ENCODE measurements around the gene ULK4. TPM values are rescaled to one million over a fixed set of nuclear protein-coding genes. Genes with fewer than 3 reads are reported as not detected.

ULK4 gene
- polyA plus RNA-seq, 4 donors = 1.1 to 2.8 (median 1.8) TPM

- Histone ChIP-seq H3K27me3 (ENCODE audit: control insufficient read depth in 3 of 3, insufficient read depth in 3 of 3, low read length in 3 of 3) (no peaks in the 10 kb centered on the region), H3K27ac (ENCODE audit: low read depth in 1 of 3, low read length in 2 of 3) (no peak overlapping the region), H3K9me3 (ENCODE audit: control insufficient read depth in 2 of 2, insufficient read depth in 1 of 2, low read depth in 1 of 2, low read length in 1 of 2) (no peaks in the 10 kb centered on the region), H3K36me3 (ENCODE audit: control insufficient read depth in 3 of 3, insufficient read depth in 2 of 3, low read depth in 1 of 3, low read length in 3 of 3) (no peaks in the 10 kb centered on the region), H3K4me1 (ENCODE audit: control insufficient read depth in 3 of 3, insufficient read depth in 2 of 3, low read depth in 1 of 3, low read length in 2 of 3) (no peaks in the 10 kb centered on the region), H3K4me3 (ENCODE audit: low read depth in 1 of 3, low read length in 3 of 3) (no peak overlapping the region)
- no peak for DNase-seq
- no peak for FAIRE-seq
- 66 to 78% (median 71%) methylated on average over 4 of the region's 4 CpGs for WGBS, 3 donors
These were observed 597.9 kb downstream of the ULK4 start for GRCh38 chr3:41363830-41364523.

DNA sequence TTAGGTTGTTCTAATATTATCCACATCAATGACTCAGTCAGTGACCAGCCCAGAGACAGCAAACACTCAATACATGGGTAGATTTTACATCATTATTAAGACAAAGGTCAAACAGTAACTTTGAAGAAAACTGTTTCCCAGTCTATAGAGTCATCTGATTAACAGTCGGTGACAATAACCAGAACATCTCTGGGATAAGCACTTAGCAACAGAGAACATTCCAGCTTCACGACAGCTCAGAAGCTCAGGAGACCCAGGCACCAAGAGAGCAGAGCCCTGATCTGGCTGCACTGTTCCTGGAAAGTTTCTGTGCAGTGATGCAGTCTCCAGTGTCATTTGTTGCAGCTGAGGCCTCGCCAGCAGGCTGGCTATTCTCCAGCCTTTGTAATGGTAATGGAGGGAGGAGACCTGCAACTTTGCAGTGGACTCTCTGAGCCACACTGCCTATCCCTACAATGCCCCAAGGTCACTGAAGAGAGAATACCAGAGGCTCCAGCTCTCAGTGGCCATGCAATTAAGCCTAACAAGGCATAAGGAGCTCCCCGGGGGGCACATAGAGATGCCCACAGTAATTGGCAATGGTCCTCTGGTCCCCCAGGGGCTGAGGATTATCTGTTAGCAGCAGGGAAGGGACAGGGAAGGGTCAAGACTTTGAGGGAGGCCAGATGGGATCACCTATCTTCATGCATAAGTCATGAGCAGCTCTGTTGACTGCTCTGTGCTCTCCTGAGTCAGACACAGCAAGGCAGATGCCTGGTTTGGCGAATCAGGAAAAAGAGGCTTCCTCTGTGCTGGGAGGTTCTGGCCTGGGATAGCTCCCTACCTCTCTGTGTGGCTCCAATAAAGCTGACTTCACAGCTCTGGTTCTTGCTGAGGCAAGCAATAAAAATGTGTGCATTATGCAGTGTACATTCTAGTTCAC, 599.0 kb downstream of the ULK4 start:
- Histone ChIP-seq H3K36me3 (ENCODE audit: control insufficient read depth in 3 of 3, insufficient read depth in 2 of 3, low read depth in 1 of 3, low read length in 3 of 3) (no peaks in the 10 kb centered on the region), H3K4me1 (ENCODE audit: control insufficient read depth in 3 of 3, insufficient read depth in 2 of 3, low read depth in 1 of 3, low read length in 2 of 3) (no peaks in the 10 kb centered on the region), H3K27me3 (ENCODE audit: control insufficient read depth in 3 of 3, insufficient read depth in 3 of 3, low read length in 3 of 3) (no peaks in the 10 kb centered on the region), H3K9me3 (ENCODE audit: control insufficient read depth in 2 of 2, insufficient read depth in 1 of 2, low read depth in 1 of 2, low read length in 1 of 2) (no peaks in the 10 kb centered on the region), H3K27ac (ENCODE audit: low read depth in 1 of 3, low read length in 2 of 3) (no peak overlapping the region), H3K4me3 (ENCODE audit: low read depth in 1 of 3, low read length in 3 of 3) (no peak overlapping the region)
- WGBS, 3 donors = 70 to 84% (median 80%) methylated on average over 5 of the region's 5 CpGs
- DNase-seq = no peak
- FAIRE-seq = no peak

- WGBS, 3 donors = 77 to 94% (median 89%) methylated on average over 9 of the region's 9 CpGs
- H3K4me1 ChIP-seq (ENCODE audit: control insufficient read depth in 3 of 3, insufficient read depth in 2 of 3, low read depth in 1 of 3, low read length in 2 of 3) = no peaks in the 10 kb centered on the region
- H3K27me3 ChIP-seq (ENCODE audit: control insufficient read depth in 3 of 3, insufficient read depth in 3 of 3, low read length in 3 of 3) = no peaks in the 10 kb centered on the region
- H3K4me3 ChIP-seq (ENCODE audit: low read depth in 1 of 3, low read length in 3 of 3) = no peak overlapping the region
- FAIRE-seq (no peak), DNase-seq (no peak)
- no peaks in the 10 kb centered on the region for H3K36me3 ChIP-seq (ENCODE audit: control insufficient read depth in 3 of 3, insufficient read depth in 2 of 3, low read depth in 1 of 3, low read length in 3 of 3)
- H3K9me3 ChIP-seq (ENCODE audit: control insufficient read depth in 2 of 2, insufficient read depth in 1 of 2, low read depth in 1 of 2, low read length in 1 of 2) = no peaks in the 10 kb centered on the region
- no peak overlapping the region for H3K27ac ChIP-seq (ENCODE audit: low read depth in 1 of 3, low read length in 2 of 3)
These were observed 604.6 kb downstream of the ULK4 start for GRCh38 chr3:41357271-41357670.

DNA sequence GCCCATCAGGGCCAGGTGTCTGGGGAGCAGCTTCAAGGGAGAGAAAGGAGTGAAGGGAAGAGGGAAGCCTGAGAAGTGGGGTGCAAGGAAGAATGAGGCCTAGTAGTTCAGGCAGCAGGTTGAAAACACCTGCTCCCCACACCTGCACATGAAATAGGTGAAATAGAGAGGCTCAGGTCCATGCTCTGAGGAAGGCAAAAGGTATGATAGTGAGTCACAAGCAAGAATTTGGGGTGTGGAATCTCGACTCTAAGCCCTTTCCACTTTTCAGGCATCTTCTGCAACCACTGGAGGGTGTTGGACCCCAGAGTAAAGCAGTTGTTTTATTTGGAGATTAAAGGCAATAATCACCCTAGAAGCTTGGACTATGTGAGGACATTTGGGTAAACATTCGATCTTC, 605.1 kb downstream of the ULK4 start:
- 40 to 66% (median 41%) methylated on average over 2 of the region's 2 CpGs for WGBS, 3 donors
- Histone ChIP-seq H3K9me3 (ENCODE audit: control insufficient read depth in 2 of 2, insufficient read depth in 1 of 2, low read depth in 1 of 2, low read length in 1 of 2) (no peaks in the 10 kb centered on the region), H3K27me3 (ENCODE audit: control insufficient read depth in 3 of 3, insufficient read depth in 3 of 3, low read length in 3 of 3) (no peaks in the 10 kb centered on the region), H3K27ac (ENCODE audit: low read depth in 1 of 3, low read length in 2 of 3) (no peak overlapping the region), H3K4me3 (ENCODE audit: low read depth in 1 of 3, low read length in 3 of 3) (no peak overlapping the region), H3K4me1 (ENCODE audit: control insufficient read depth in 3 of 3, insufficient read depth in 2 of 3, low read depth in 1 of 3, low read length in 2 of 3) (no peaks in the 10 kb centered on the region), H3K36me3 (ENCODE audit: control insufficient read depth in 3 of 3, insufficient read depth in 2 of 3, low read depth in 1 of 3, low read length in 3 of 3) (no peaks in the 10 kb centered on the region)
- no peak for FAIRE-seq
- DNase-seq = no peak

DNA sequence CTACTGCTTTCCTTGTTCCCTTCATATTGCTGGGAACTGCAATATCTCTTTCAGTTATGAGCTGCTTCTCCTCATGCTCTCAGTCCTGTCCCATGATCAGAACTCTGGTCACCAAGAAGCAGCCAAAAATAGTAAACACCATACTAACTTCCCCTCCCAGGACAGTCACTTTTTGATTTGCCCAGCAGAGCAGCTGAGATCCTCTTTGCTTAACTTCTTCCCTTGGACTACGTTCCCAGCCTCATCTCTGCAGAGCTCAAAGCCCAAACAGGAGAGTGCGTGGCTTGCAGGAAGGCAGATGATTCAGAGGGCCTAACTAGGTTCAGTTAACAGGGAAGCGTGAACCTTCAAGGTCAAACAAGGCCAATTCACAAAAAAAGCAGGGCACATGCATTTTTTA, 609.4 kb downstream of the ULK4 start:
- H3K4me1 ChIP-seq (ENCODE audit: control insufficient read depth in 3 of 3, insufficient read depth in 2 of 3, low read depth in 1 of 3, low read length in 2 of 3) = no peaks in the 10 kb centered on the region
- FAIRE-seq (no peak), DNase-seq (no peak)
- no peak overlapping the region for H3K4me3 ChIP-seq (ENCODE audit: low read depth in 1 of 3, low read length in 3 of 3)
- H3K27me3 ChIP-seq (ENCODE audit: control insufficient read depth in 3 of 3, insufficient read depth in 3 of 3, low read length in 3 of 3) = no peaks in the 10 kb centered on the region
- WGBS, 3 donors = 84 to 89% (median 89%) methylated on average over 3 of the region's 3 CpGs
- no peak overlapping the region for H3K27ac ChIP-seq (ENCODE audit: low read depth in 1 of 3, low read length in 2 of 3)
- H3K9me3 ChIP-seq (ENCODE audit: control insufficient read depth in 2 of 2, insufficient read depth in 1 of 2, low read depth in 1 of 2, low read length in 1 of 2) = no peaks in the 10 kb centered on the region
- no peaks in the 10 kb centered on the region for H3K36me3 ChIP-seq (ENCODE audit: control insufficient read depth in 3 of 3, insufficient read depth in 2 of 3, low read depth in 1 of 3, low read length in 3 of 3)

DNA sequence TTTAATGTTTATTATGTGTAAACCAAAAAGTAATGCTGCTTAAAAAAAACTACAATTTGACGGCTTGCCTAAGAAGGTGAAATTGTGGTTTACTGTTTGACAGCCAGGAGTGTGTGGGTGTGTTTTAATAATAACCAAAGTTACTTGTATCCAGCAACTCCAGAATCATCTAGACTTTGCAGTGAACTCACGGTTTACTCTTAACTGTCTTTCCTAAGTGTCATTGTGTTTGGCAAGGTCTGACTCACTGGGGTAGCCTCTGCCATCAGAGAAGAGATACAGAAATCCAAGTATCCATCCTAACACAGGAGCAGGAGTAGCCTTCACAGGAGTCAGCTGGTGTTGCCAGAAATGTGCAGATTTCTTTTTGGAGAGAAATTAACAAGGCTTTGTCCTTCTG, 611.5 kb downstream of the ULK4 start:
- Histone ChIP-seq H3K36me3 (ENCODE audit: control insufficient read depth in 3 of 3, insufficient read depth in 2 of 3, low read depth in 1 of 3, low read length in 3 of 3) (no peaks in the 10 kb centered on the region), H3K4me1 (ENCODE audit: control insufficient read depth in 3 of 3, insufficient read depth in 2 of 3, low read depth in 1 of 3, low read length in 2 of 3) (no peaks in the 10 kb centered on the region), H3K27ac (ENCODE audit: low read depth in 1 of 3, low read length in 2 of 3) (no peak overlapping the region), H3K9me3 (ENCODE audit: control insufficient read depth in 2 of 2, insufficient read depth in 1 of 2, low read depth in 1 of 2, low read length in 1 of 2) (no peaks in the 10 kb centered on the region), H3K4me3 (ENCODE audit: low read depth in 1 of 3, low read length in 3 of 3) (no peak overlapping the region), H3K27me3 (ENCODE audit: control insufficient read depth in 3 of 3, insufficient read depth in 3 of 3, low read length in 3 of 3) (no peaks in the 10 kb centered on the region)
- FAIRE-seq = no peak
- DNase-seq = no peak
- WGBS, 3 donors = 69 to 78% (median 75%) methylated on average over 2 of the region's 2 CpGs

DNA sequence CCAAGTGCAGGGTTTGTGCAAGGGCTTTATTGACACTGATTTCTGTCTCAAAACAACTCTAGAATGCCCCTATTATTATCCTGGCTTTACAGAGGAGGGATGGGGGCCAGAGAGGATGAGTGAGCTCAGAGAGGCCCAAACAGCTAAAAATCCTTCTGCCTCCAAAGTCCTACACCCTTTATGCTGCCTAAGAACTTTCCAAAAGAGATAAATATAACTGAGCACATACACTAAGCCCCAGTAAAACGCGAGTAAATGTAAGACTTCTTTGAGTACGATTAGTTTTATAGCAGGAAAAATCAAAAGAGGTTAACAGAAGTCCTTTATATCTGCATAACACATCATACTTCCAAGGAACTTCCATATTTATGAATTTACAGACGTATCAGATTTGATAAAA, 613.5 kb downstream of the ULK4 start:
- no peaks in the 10 kb centered on the region for H3K27me3 ChIP-seq (ENCODE audit: control insufficient read depth in 3 of 3, insufficient read depth in 3 of 3, low read length in 3 of 3)
- no peaks in the 10 kb centered on the region for H3K36me3 ChIP-seq (ENCODE audit: control insufficient read depth in 3 of 3, insufficient read depth in 2 of 3, low read depth in 1 of 3, low read length in 3 of 3)
- H3K27ac ChIP-seq (ENCODE audit: low read depth in 1 of 3, low read length in 2 of 3) = no peak overlapping the region
- no peak overlapping the region for H3K4me3 ChIP-seq (ENCODE audit: low read depth in 1 of 3, low read length in 3 of 3)
- WGBS, 3 donors = 75 to 93% (median 92%) methylated on average over 4 of the region's 4 CpGs
- FAIRE-seq (no peak), DNase-seq (no peak)
- no peaks in the 10 kb centered on the region for H3K9me3 ChIP-seq (ENCODE audit: control insufficient read depth in 2 of 2, insufficient read depth in 1 of 2, low read depth in 1 of 2, low read length in 1 of 2)
- H3K4me1 ChIP-seq (ENCODE audit: control insufficient read depth in 3 of 3, insufficient read depth in 2 of 3, low read depth in 1 of 3, low read length in 2 of 3) = no peaks in the 10 kb centered on the region

- H3K27ac ChIP-seq (ENCODE audit: low read depth in 1 of 3, low read length in 2 of 3) = no peak overlapping the region
- FAIRE-seq = no peak
- H3K4me1 ChIP-seq (ENCODE audit: control insufficient read depth in 3 of 3, insufficient read depth in 2 of 3, low read depth in 1 of 3, low read length in 2 of 3) = no peaks in the 10 kb centered on the region
- WGBS, 3 donors = 78 to 90% (median 85%) methylated on average over 4 of the region's 4 CpGs
- no peaks in the 10 kb centered on the region for H3K36me3 ChIP-seq (ENCODE audit: control insufficient read depth in 3 of 3, insufficient read depth in 2 of 3, low read depth in 1 of 3, low read length in 3 of 3)
- no peaks in the 10 kb centered on the region for H3K27me3 ChIP-seq (ENCODE audit: control insufficient read depth in 3 of 3, insufficient read depth in 3 of 3, low read length in 3 of 3)
- no peaks in the 10 kb centered on the region for H3K9me3 ChIP-seq (ENCODE audit: control insufficient read depth in 2 of 2, insufficient read depth in 1 of 2, low read depth in 1 of 2, low read length in 1 of 2)
- DNase-seq = no peak
- H3K4me3 ChIP-seq (ENCODE audit: low read depth in 1 of 3, low read length in 3 of 3) = no peak overlapping the region
These were observed 615.1 kb downstream of the ULK4 start for GRCh38 chr3:41346698-41347270.
